ENCODE data around the gene WAS. TPM values are rescaled to one million over a fixed set of nuclear protein-coding genes. Genes with fewer than 3 reads are reported as not detected.

Gene WAS
- total and polyA plus RNA-seq, 2 of the 8 experiments (the other 6 are each of a cell fraction or from before 2014, with no cell fraction given): 0.63 to 0.65 TPM

DNA sequence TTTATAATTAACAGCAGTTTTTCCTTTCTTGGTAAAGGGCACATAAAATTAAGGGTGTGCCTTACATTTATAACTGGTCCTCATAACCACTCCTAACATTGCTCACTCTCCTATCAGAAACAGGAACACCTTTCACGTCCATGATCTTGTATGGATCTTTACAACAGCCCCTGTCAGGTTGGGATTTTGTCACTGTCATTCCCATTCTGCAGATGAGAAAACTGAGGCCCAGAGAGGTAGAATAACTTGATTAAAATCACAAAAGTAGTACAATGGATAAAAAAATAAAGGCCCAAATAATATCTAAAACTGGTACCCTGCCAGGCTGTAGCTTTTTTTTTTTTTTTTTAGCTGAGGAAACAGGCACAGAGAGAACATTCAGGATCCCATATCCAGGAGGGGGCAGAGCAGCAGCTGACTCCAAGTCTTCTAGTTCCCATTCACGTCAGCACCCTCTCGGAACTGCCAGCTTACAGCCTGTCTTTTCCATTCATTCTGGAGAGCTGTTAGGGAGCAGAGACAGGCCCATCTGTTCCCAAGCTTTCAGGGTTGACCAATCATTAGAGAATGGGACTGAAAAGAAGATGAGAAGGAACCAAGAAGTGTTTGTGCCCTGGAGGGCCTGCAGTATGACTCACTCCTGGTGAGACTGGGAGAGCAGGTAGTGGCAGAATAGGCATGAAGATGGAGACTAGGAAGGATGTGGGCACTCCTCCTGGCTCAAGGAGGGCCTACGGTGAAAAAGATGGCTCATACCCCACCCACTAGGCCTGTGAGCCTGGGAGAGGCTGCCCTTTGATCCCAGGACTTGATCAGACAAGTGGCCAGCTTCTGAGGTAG is 20.3 kb downstream of the WAS start:
- no peak overlapping the region for H2BK5ac ChIP-seq (ENCODE audit: low read depth, low read length)
- peaks cover 0 to 2% of the 10 kb centered on the region in 2 experiments; a peak in 1 of 4 replicates for H3K79me2 ChIP-seq (ENCODE audit: control insufficient read depth in 1 of 2, insufficient read depth in 2 of 2, low read length in 2 of 2)
- H2BK15ac ChIP-seq (ENCODE audit: low read length): no peak overlapping the region
- H3K9me3 ChIP-seq (ENCODE audit: insufficient read depth in 2 of 2, low read depth in 1 of 2, low read length in 1 of 2): no peaks in the 10 kb centered on the region
- peaks cover 2 to 12% of the 10 kb centered on the region in 2 experiments for H4K20me1 ChIP-seq (replicated peaks in 1 of 2; ENCODE audit: control insufficient read depth in 1 of 2, insufficient read depth in 2 of 2, low read length in 2 of 2)
- H2BK20ac ChIP-seq (ENCODE audit: low read length): no peak overlapping the region
- TF ChIP-seq MAFK (IDR thresholded peaks at IDR 0.05; ENCODE audit: low read depth, low read length): no peak
- TF ChIP-seq CBX5 (IDR thresholded peaks at IDR 0.05; ENCODE audit: low read depth, low read length): no peak
- H2BK12ac ChIP-seq (ENCODE audit: low read depth, low read length): no peak overlapping the region
- ChIA-PET POLR2A (ENCODE audit: partially characterized antibody) (no interaction called here), CTCF (ENCODE audit: partially characterized antibody) (interaction anchor here (0.6 kb wide), 1 partner anchor 250 kb away, joined by 3 read pairs; no protein-coding TSS in a partner anchor)
- no peaks in the 10 kb centered on the region for H3K27me3 ChIP-seq (replicated peaks in 1 of 4; ENCODE audit: control insufficient read depth in 3 of 4, extremely low read depth in 1 of 4, insufficient read depth in 3 of 4, low read length in 3 of 4)
- peaks cover 5 to 47% (median 33%) of the 10 kb centered on the region in 4 experiments; a peak in 6 of 8 replicates for H3K36me3 ChIP-seq (ENCODE audit: control insufficient read depth in 2 of 4, insufficient read depth in 4 of 4, low read length in 3 of 4)
- no peak overlapping the region for H3K18ac ChIP-seq (ENCODE audit: extremely low read depth, low read length)
- no peak overlapping the region for H2AFZ ChIP-seq (ENCODE audit: low read length)
- 66% methylated on average over 4 of the region's 4 CpGs; no CpG with 5 or more reads in 1 of the 2 experiments for WGBS, 2 experiments (ENCODE audit: extremely low coverage in 1 of 2, insufficient coverage in 1 of 2, insufficient read length in 1 of 2, insufficient replicate concordance in 2 of 2, low coverage in 1 of 2, low lambda C conversion rate in 2 of 2, missing lambda C conversion rate in 1 of 2)
- H2BK120ac ChIP-seq (replicated peaks; ENCODE audit: low read depth, low read length): no peak overlapping the region
- no peak overlapping the region for H4K5ac ChIP-seq (ENCODE audit: insufficient read length, low read depth, low read length)
- no peak overlapping the region for H3K23ac ChIP-seq (ENCODE audit: insufficient read length)
- H3K27ac ChIP-seq (ENCODE audit: low read depth, low read length): no peak overlapping the region
- H3K14ac ChIP-seq (ENCODE audit: insufficient read length): no peak overlapping the region
- no peak for DNase-seq (ENCODE audit: low read depth in 1 of 2, low spot score in 2 of 2)
- no peak overlapping the region for H3K4me3 ChIP-seq (ENCODE audit: extremely low read depth in 1 of 4, insufficient read depth in 2 of 4, low read depth in 3 of 4, low read length in 4 of 4)
- H2AK5ac ChIP-seq (ENCODE audit: low read depth, low read length): no peak overlapping the region
- no peak overlapping the region for H3K56ac ChIP-seq (replicated peaks; ENCODE audit: insufficient read length, low read depth, low read length)
- no peak overlapping the region for H4K91ac ChIP-seq (replicated peaks; ENCODE audit: insufficient read length, low read length)
- no peak for FAIRE-seq
- H4K8ac ChIP-seq (ENCODE audit: extremely low read depth, insufficient read depth, low read length): no peak overlapping the region
- H3K79me1 ChIP-seq (ENCODE audit: low read depth, low read length): no peaks in the 10 kb centered on the region
- no peaks in the 10 kb centered on the region for H3K23me2 ChIP-seq (ENCODE audit: low read depth, low read length)
- peaks cover 0 to 8% (median 1%) of the 10 kb centered on the region in 4 experiments; a peak in 3 of 7 replicates for H3K4me1 ChIP-seq (replicated peaks in 1 of 4; ENCODE audit: control insufficient read depth in 3 of 4, insufficient read depth in 4 of 4, low read length in 3 of 4)
- H3K9ac ChIP-seq (replicated peaks in 1 of 4; ENCODE audit: extremely low read depth in 1 of 4, low read depth in 3 of 4, low read length in 3 of 4): no peak overlapping the region
- no peak overlapping the region for H3K4ac ChIP-seq (replicated peaks; ENCODE audit: insufficient read length, low read depth, low read length)
- H3K4me2 ChIP-seq (ENCODE audit: insufficient read depth in 1 of 2, low read depth in 2 of 2, low read length in 2 of 2): no peak overlapping the region

All from H1 (cell line).